Smooth muscle cell (in vitro differentiated cells): ENCODE measurements around the gene PTGR3. TPM values are rescaled to one million over a fixed set of nuclear protein-coding genes. Genes with fewer than 3 reads are reported as not detected.

ENCODE experiments used
- DNase-seq: peaks from one replicate; lab custom pipeline; 2025; ENCODE audit not compliant: unreplicated experiment; lab: John Stamatoyannopoulos, UW
- H2AFZ ChIP-seq: fragments of 200-600 bp; sonication (generic); 2 replicates; pipeline ENCODE4 v1.6.0; 2016; ENCODE audit warnings: antibody characterized with exemption, low read depth, mild to moderate bottlenecking
- H3F3A ChIP-seq: fragments of 200-600 bp; sonication (generic); 2 replicates; pipeline ENCODE4 v1.6.0; 2017; ENCODE audit warnings: antibody characterized with exemption, low read depth
- H3K27ac ChIP-seq: fragments of 200-600 bp; sonication (generic); 2 replicates; pipeline ENCODE4 v1.5.1; 2016; ENCODE audit warnings: low read depth, mild to moderate bottlenecking
- H3K27me3 ChIP-seq: fragments of 200-600 bp; sonication (generic); 2 replicates; pipeline ENCODE4 v1.6.1; 2016; ENCODE audit warnings: low read depth, mild to moderate bottlenecking
- H3K36me3 ChIP-seq: fragments of 200-600 bp; sonication (generic); 2 replicates; pipeline ENCODE4 v1.5.1; 2016; ENCODE audit warnings: low read depth
- H3K4me1 ChIP-seq: fragments of 200-600 bp; sonication (generic); 2 replicates; pipeline ENCODE4 v1.5.1; 2016; ENCODE audit warnings: low read depth
- H3K4me2 ChIP-seq: fragments of 200-600 bp; sonication (generic); 2 replicates; pipeline ENCODE4 v1.6.0; 2016; ENCODE audit warnings: mild to moderate bottlenecking
- H3K4me3 ChIP-seq: fragments of 200-600 bp; sonication (generic); 2 replicates; pipeline ENCODE4 v1.5.1; 2016; ENCODE audit warnings: mild to moderate bottlenecking
- H3K79me2 ChIP-seq: fragments of 200-600 bp; sonication (generic); 2 replicates; pipeline ENCODE4 v1.6.0; 2016; ENCODE audit warnings: low read depth, mild to moderate bottlenecking
- H3K9ac ChIP-seq: fragments of 200-600 bp; sonication (generic); 2 replicates; pipeline ENCODE4 v1.6.0; 2016; ENCODE audit warnings: low read depth
- H3K9me3 ChIP-seq: fragments of 200-600 bp; sonication (generic); replicated peaks from 2 replicates; pipeline ENCODE4 v1.5.1; 2016; ENCODE audit warnings: low read depth
- H4K20me1 ChIP-seq: fragments of 200-600 bp; sonication (generic); 2 replicates; pipeline ENCODE4 v1.6.0; 2016; ENCODE audit warnings: low read depth
- WGBS: methylation state at CpG from one replicate; pipeline ENCODE4 v1.1.7; 2016; ENCODE audit warnings: low lambda C conversion rate; 5-methylcytosine and 5-hydroxymethylcytosine counted together
- polyA plus RNA-seq: library from polyadenylated mRNA; unstranded; fragments of >200 nt; fragmentation: Nextera tagmentation; extraction: Ambion mirVana; gene quantifications from 2 replicates; pipeline ENCODE4 v1.2.1, GENCODE V29; 2016
- total RNA-seq: library from RNA; depleted of rRNA; stranded (reverse); fragments of >200 nt; gene quantifications from 2 replicates; pipeline ENCODE4 v1.2.3, GENCODE V29; 2014
- TF ChIP-seq, protein P1 (sequence below): fragments of 200-600 bp; sonication (generic); IDR thresholded peaks from 2 replicates; pipeline ENCODE4 v1.5.1; 2017; ENCODE audit warnings: borderline replicate concordance, mild to moderate bottlenecking, antibody characterized with exemption; ENCODE audit not compliant: insufficient read depth, poor library complexity, severe bottlenecking

The PTGR3 gene
- total and polyA plus RNA-seq, 2 experiments from 2014 or later: 29.6 to 35.0 TPM

DNA sequence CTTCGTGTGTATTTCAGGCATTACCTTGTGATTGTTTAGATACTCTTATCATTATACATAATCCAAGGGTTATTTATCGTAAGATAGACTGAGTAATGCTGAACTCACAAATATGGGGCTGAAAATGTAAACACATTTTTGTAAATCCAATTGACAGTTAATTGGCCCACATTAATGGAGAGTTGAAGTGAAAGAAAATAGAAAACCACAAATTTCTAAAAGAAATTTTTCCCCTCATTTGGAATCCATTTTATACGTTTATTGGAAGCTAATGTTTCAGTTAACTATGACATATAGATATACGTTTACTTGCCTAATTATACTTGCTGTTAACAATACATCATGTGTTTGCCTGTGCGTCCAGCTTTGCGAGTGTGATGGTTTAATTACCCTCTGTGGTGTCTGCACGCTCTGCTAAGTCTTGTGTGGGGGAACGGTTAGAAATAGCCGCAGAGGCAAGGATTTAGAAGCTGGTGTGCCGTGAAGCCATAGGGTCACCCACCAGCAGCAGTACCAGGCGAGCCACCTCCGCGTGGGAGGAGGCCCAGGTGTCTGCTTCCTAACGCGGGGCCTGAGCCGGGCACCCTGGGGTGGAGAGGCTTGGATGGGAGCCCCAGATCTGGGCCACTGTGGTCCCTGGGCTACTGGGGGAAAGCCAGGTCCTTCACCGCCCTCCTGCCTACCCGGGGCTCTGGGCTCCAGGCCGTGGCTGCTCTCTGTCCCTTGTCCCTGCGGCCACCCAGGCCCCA is 39.7 kb upstream of the PTGR3 start:
- Histone ChIP-seq H3K9me3 (no peaks in the 10 kb centered on the region), H3K4me1 (no peaks in the 10 kb centered on the region), H2AFZ (no peak overlapping the region), H3K27me3 (no peaks in the 10 kb centered on the region), H3K36me3 (no peaks in the 10 kb centered on the region), H3K27ac (peak overlapping the region; percentile 78), H3K4me2 (peak overlapping the region; percentile 90), H3F3A (no peaks in the 10 kb centered on the region), H4K20me1 (peaks cover 80% of the 10 kb centered on the region), H3K9ac (peak overlapping the region; percentile 70), H3K79me2 (peaks cover 100% of the 10 kb centered on the region), H3K4me3 (peak overlapping the region; percentile 56)
- no peak for DNase-seq
- TF ChIP-seq, protein P1, sequence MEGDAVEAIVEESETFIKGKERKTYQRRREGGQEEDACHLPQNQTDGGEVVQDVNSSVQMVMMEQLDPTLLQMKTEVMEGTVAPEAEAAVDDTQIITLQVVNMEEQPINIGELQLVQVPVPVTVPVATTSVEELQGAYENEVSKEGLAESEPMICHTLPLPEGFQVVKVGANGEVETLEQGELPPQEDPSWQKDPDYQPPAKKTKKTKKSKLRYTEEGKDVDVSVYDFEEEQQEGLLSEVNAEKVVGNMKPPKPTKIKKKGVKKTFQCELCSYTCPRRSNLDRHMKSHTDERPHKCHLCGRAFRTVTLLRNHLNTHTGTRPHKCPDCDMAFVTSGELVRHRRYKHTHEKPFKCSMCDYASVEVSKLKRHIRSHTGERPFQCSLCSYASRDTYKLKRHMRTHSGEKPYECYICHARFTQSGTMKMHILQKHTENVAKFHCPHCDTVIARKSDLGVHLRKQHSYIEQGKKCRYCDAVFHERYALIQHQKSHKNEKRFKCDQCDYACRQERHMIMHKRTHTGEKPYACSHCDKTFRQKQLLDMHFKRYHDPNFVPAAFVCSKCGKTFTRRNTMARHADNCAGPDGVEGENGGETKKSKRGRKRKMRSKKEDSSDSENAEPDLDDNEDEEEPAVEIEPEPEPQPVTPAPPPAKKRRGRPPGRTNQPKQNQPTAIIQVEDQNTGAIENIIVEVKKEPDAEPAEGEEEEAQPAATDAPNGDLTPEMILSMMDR: no peak
- WGBS: 81% methylated on average over 20 of the region's 20 CpGs

- H3K36me3 ChIP-seq: no peaks in the 10 kb centered on the region
- peak overlapping the region; percentile 70 for H3K9ac ChIP-seq
- H3F3A ChIP-seq: no peaks in the 10 kb centered on the region
- no peaks in the 10 kb centered on the region for H3K9me3 ChIP-seq
- H3K4me3 ChIP-seq: peak overlapping the region; percentile 56
- no peaks in the 10 kb centered on the region for H3K27me3 ChIP-seq
- peak overlapping the region; percentile 77 for H2AFZ ChIP-seq
- H3K4me1 ChIP-seq: no peaks in the 10 kb centered on the region
- H3K79me2 ChIP-seq: peaks cover 100% of the 10 kb centered on the region
- no peak for DNase-seq
- H3K4me2 ChIP-seq: peak overlapping the region; percentile 90
- TF ChIP-seq, protein P1: no peak
- peaks cover 80% of the 10 kb centered on the region for H4K20me1 ChIP-seq
- 58% methylated on average over 8 of the region's 8 CpGs for WGBS
- H3K27ac ChIP-seq: peak overlapping the region; percentile 78
These were observed 38.9 kb upstream of the PTGR3 start for GRCh38 chr18:75247611-75248421.

GRCh38 chr18:75246721-75247610 is 38.0 kb upstream of the PTGR3 start:
- H3K27me3 ChIP-seq: no peaks in the 10 kb centered on the region
- H3F3A ChIP-seq: no peaks in the 10 kb centered on the region
- 78% methylated on average over 10 of the region's 10 CpGs for WGBS
- TF ChIP-seq, protein P1: no peak
- H3K9ac ChIP-seq: peak overlapping the region; percentile 70
- peak overlapping the region; percentile 90 for H3K4me2 ChIP-seq
- no peak for DNase-seq
- H3K9me3 ChIP-seq: no peaks in the 10 kb centered on the region
- H3K27ac ChIP-seq: peak overlapping the region; percentile 78
- peaks cover 83% of the 10 kb centered on the region for H4K20me1 ChIP-seq
- peaks cover 100% of the 10 kb centered on the region for H3K79me2 ChIP-seq
- H3K4me3 ChIP-seq: peak overlapping the region; percentile 56
- peak overlapping the region; percentile 77 for H2AFZ ChIP-seq
- no peaks in the 10 kb centered on the region for H3K4me1 ChIP-seq
- no peaks in the 10 kb centered on the region for H3K36me3 ChIP-seq
